Body of pancreas (tissue), 4 donors: ENCODE results near the gene ATP10A. TPM values are rescaled to one million over a fixed set of nuclear protein-coding genes. Genes with fewer than 3 reads are reported as not detected.

Source experiments
- ATAC-seq: fragments of 150-250 bp; one replicate; pipeline ENCODE4 v1.9.1; 2016
- DNase-seq, 4 donors: peaks; one replicate each; pipeline ENCODE4 v3.0.0-alpha.2; 2019
- H3K27ac ChIP-seq, 4 donors: fragments of 200-600 bp; sonication (generic); 1 replicate in 3 of 4; 2 replicates in 1 of 4; pipeline versions ENCODE4 v1.5.1 to v1.6.1; 2016 to 2019; ENCODE audit warnings: mild to moderate bottlenecking in 1 of 4, mixed read lengths in 1 of 4, moderate library complexity in 1 of 4
- H3K27me3 ChIP-seq, 2 donors: fragments of 200-600 bp; sonication (generic); one replicate each; pipeline ENCODE4 v1.6.0; 2016; ENCODE audit warnings: mild to moderate bottlenecking in 1 of 2
- H3K36me3 ChIP-seq, 2 donors: fragments of 200-600 bp; sonication (generic); replicated peaks in 1 of 2; 2 replicates each; pipeline ENCODE4 v1.5.1; 2016; ENCODE audit warnings: low read depth in 2 of 2; ENCODE audit not compliant: insufficient read depth in 1 of 2
- H3K4me1 ChIP-seq: fragments of 200-600 bp; sonication (generic); one replicate; pipeline ENCODE4 v1.6.0; 2016
- H3K4me3 ChIP-seq, 2 donors: fragments of 200-600 bp; sonication (generic); 1 replicate in 1 of 2; 2 replicates in 1 of 2; pipeline ENCODE4 v1.5.1; 2016 to 2019
- H3K9me3 ChIP-seq, 3 donors: fragments of 200-600 bp; sonication (generic); 1 replicate in 2 of 3; 2 replicates in 1 of 3; pipeline ENCODE4 v1.5.1; 2016
- CTCF ChIP-seq, 7 experiments: fragments of 450-650 bp in 4 of 7; fragments of 200-600 bp in 3 of 7; sonication (generic) in 3 of 7; IDR thresholded peaks; one replicate each; pipeline ENCODE4 v1.5.1; 2016 to 2019; ENCODE audit warnings: antibody characterized with exemption in 7 of 7
- POLR2A ChIP-seq, 3 donors: fragments of 450-650 bp; IDR thresholded peaks; one replicate each; pipeline ENCODE4 v1.6.1; 2016; ENCODE audit warnings: antibody characterized with exemption in 3 of 3, mild to moderate bottlenecking in 2 of 3
- WGBS, 2 donors: methylation state at CpG; one replicate each; pipeline ENCODE4 v1.1.5; 2017; 5-methylcytosine and 5-hydroxymethylcytosine counted together
- intact Hi-C: fragments of 100-400 bp; cut with DNase I; formaldehyde crosslinking; loops from one replicate; pipeline ENCODE4 v1.15.1; 2023
- total RNA-seq, 2 donors: library from RNA; depleted of rRNA; stranded (reverse); fragments of >200 nt; gene quantifications; one replicate each; pipeline ENCODE4 v1.1.0, GENCODE V29; 2016

ATP10A gene
- total RNA-seq, 2 donors from 2014 or later, result 1.3 to 2.0 TPM

- intact Hi-C loops, result no loop called here
- no peaks in the 10 kb centered on the region for H3K9me3 ChIP-seq
- DNase-seq (no peak), ATAC-seq (no peak)
- H3K4me3 ChIP-seq, result no peak overlapping the region
- WGBS, 2 donors, result 82% methylated on average over 5 of the region's 5 CpGs
- H3K27me3 ChIP-seq, result no peaks in the 10 kb centered on the region
- no peak for TF ChIP-seq POLR2A (IDR thresholded peaks at IDR 0.05)
- TF ChIP-seq CTCF (IDR thresholded peaks at IDR 0.05), result no peak
- no peaks in the 10 kb centered on the region for H3K36me3 ChIP-seq
- no peak overlapping the region for H3K27ac ChIP-seq
- no peaks in the 10 kb centered on the region for H3K4me1 ChIP-seq
Measured at GRCh38 chr15:25900901-25901300, 37.8 kb upstream of the ATP10A start.

GRCh38 chr15:25900431-25900830 is 37.3 kb upstream of the ATP10A start:
- Histone ChIP-seq H3K27ac (no peak overlapping the region), H3K9me3 (no peaks in the 10 kb centered on the region), H3K4me3 (no peak overlapping the region), H3K36me3 (no peaks in the 10 kb centered on the region), H3K4me1 (no peaks in the 10 kb centered on the region), H3K27me3 (no peaks in the 10 kb centered on the region)
- DNase-seq, result no peak
- WGBS, 2 donors, result 59 to 77% methylated on average over 2 of the region's 2 CpGs
- no peak for ATAC-seq
- intact Hi-C loops, result no loop called here
- no peak for TF ChIP-seq POLR2A (IDR thresholded peaks at IDR 0.05)
- TF ChIP-seq CTCF (IDR thresholded peaks at IDR 0.05), result no peak

GRCh38 chr15:25899870-25900269 is 36.7 kb upstream of the ATP10A start:
- no peaks in the 10 kb centered on the region for H3K27me3 ChIP-seq
- H3K27ac ChIP-seq, result no peak overlapping the region
- H3K4me1 ChIP-seq, result no peaks in the 10 kb centered on the region
- WGBS, 2 donors, result 41 to 77% methylated on average over 1 of the region's 1 CpG
- no peaks in the 10 kb centered on the region for H3K36me3 ChIP-seq
- no peaks in the 10 kb centered on the region for H3K9me3 ChIP-seq
- no peak for DNase-seq
- ATAC-seq, result no peak
- intact Hi-C loops, result no loop called here
- TF ChIP-seq POLR2A (IDR thresholded peaks at IDR 0.05), result no peak
- no peak overlapping the region for H3K4me3 ChIP-seq

GRCh38 chr15:25897658-25898057 is 34.5 kb upstream of the ATP10A start:
- H3K4me3 ChIP-seq, result no peak overlapping the region
- no peaks in the 10 kb centered on the region for H3K9me3 ChIP-seq
- H3K27ac ChIP-seq, result no peak overlapping the region
- H3K36me3 ChIP-seq, result no peaks in the 10 kb centered on the region
- H3K27me3 ChIP-seq, result no peaks in the 10 kb centered on the region
- TF ChIP-seq CTCF (IDR thresholded peaks at IDR 0.05) (no peak), POLR2A (IDR thresholded peaks at IDR 0.05) (no peak)
- ATAC-seq (no peak), DNase-seq (no peak)
- H3K4me1 ChIP-seq, result no peaks in the 10 kb centered on the region
- intact Hi-C loops, result no loop called here

GRCh38 chr15:25894371-25894902 is 31.3 kb upstream of the ATP10A start:
- Histone ChIP-seq H3K36me3 (no peaks in the 10 kb centered on the region), H3K4me1 (no peaks in the 10 kb centered on the region), H3K27me3 (no peaks in the 10 kb centered on the region), H3K9me3 (no peaks in the 10 kb centered on the region), H3K27ac (no peak overlapping the region), H3K4me3 (no peak overlapping the region)
- 48 to 60% methylated on average over 3 of the region's 3 CpGs for WGBS, 2 donors
- intact Hi-C loops, result no loop called here
- no peak for DNase-seq
- no peak for TF ChIP-seq CTCF (IDR thresholded peaks at IDR 0.05)
- no peak for ATAC-seq
